BLaER1 treated with 17β-estradiol and CSF1 and Interleukin-3, amounts not matched to agents 10 nM and 100 nM (cell line): ENCODE data around the gene DDX27.

Experiments used
- H3K27ac ChIP-seq, 11 experiments: shearing (Covaris generic); formaldehyde crosslinking; 2 replicates each; pipeline ENCODE4 v1.8.1; 2022
- H3K27me3 ChIP-seq, 11 experiments: shearing (Covaris generic); formaldehyde crosslinking; 2 replicates each; pipeline ENCODE4 v1.8.1; 2022
- H3K36me3 ChIP-seq, 11 experiments: shearing (Covaris generic); formaldehyde crosslinking; 2 replicates each; pipeline ENCODE4 v1.8.1; 2022
- H3K4me1 ChIP-seq, 10 experiments: shearing (Covaris generic); formaldehyde crosslinking; 2 replicates each; pipeline ENCODE4 v1.8.1; 2022
- H3K4me2 ChIP-seq, 11 experiments: shearing (Covaris generic); formaldehyde crosslinking; 2 replicates each; pipeline ENCODE4 v1.8.1; 2022
- H3K4me3 ChIP-seq, 10 experiments: shearing (Covaris generic); formaldehyde crosslinking; 2 replicates each; pipeline ENCODE4 v1.8.1; 2022
- H3K9ac ChIP-seq, 11 experiments: shearing (Covaris generic); formaldehyde crosslinking; 2 replicates each; pipeline ENCODE4 v1.8.1; 2022
- H3K9me3 ChIP-seq, 11 experiments: shearing (Covaris generic); formaldehyde crosslinking; replicated peaks in 1 of 11; 2 replicates each; pipeline ENCODE4 v1.8.1; 2022
- H4K20me1 ChIP-seq, 11 experiments: shearing (Covaris generic); formaldehyde crosslinking; 2 replicates each; pipeline ENCODE4 v1.8.1; 2022
- Cebpa-rat ChIP-seq, 11 experiments: shearing (Covaris generic); IDR thresholded peaks; 2 replicates each; pipeline ENCODE4 v1.8.1; 2022

Gene DDX27

GRCh38 chr20:49281059-49281912, 62.1 kb downstream of the DDX27 start:
- Histone ChIP-seq H3K4me1 (peaks cover 26 to 62% (median 48%) of the 10 kb centered on the region in 10 experiments), H3K4me2 (peak overlapping the region; percentile 76 to 92 (median 88)), H4K20me1 (peaks cover 72 to 89% (median 79%) of the 10 kb centered on the region in 11 experiments), H3K9ac (peak overlapping the region in 9 of 11 experiments; percentile 95 to 100 (median 98); a peak in 18 of 22 replicates), H3K36me3 (peaks cover 75 to 77% (median 76%) of the 10 kb centered on the region in 11 experiments), H3K4me3 (peak overlapping the region; percentile 76 to 98 (median 90)), H3K27me3 (no peaks in the 10 kb centered on the region), H3K27ac (peak overlapping the region in 10 of 11 experiments; percentile 91 to 99 (median 97); a peak in 19 of 22 replicates), H3K9me3 (peaks cover 67 to 74% (median 73%) of the 10 kb centered on the region in 11 experiments)
- no peak for TF ChIP-seq Cebpa-rat (IDR thresholded peaks at IDR 0.05)

GRCh38 chr20:49281913-49282467, 62.8 kb downstream of the DDX27 start:
- no peak for TF ChIP-seq Cebpa-rat (IDR thresholded peaks at IDR 0.05)
- H3K36me3 ChIP-seq: peaks cover 82 to 84% (median 83%) of the 10 kb centered on the region in 11 experiments
- peak overlapping the region; percentile 76 to 98 (median 90) for H3K4me3 ChIP-seq
- no peaks in the 10 kb centered on the region; a peak in 1 of 22 replicates for H3K27me3 ChIP-seq
- peak overlapping the region in 9 of 11 experiments; percentile 95 to 100 (median 98); a peak in 16 of 22 replicates for H3K9ac ChIP-seq
- peak overlapping the region; percentile 56 to 92 (median 84) for H3K4me2 ChIP-seq
- peaks cover 74 to 81% (median 80%) of the 10 kb centered on the region in 11 experiments for H3K9me3 ChIP-seq
- peaks cover 75 to 90% (median 83%) of the 10 kb centered on the region in 11 experiments for H4K20me1 ChIP-seq
- peak overlapping the region in 10 of 11 experiments; percentile 91 to 99 (median 97); a peak in 17 of 22 replicates for H3K27ac ChIP-seq
- peaks cover 24 to 64% (median 51%) of the 10 kb centered on the region in 10 experiments; a peak in 19 of 20 replicates for H3K4me1 ChIP-seq

GRCh38 chr20:49282584-49283171, 63.5 kb downstream of the DDX27 start:
- peaks cover 24 to 66% (median 51%) of the 10 kb centered on the region in 10 experiments; a peak in 19 of 20 replicates for H3K4me1 ChIP-seq
- peaks cover 82 to 91% (median 89%) of the 10 kb centered on the region in 11 experiments for H4K20me1 ChIP-seq

GRCh38 chr20:49283176-49283702, 64.0 kb downstream of the DDX27 start:
- Histone ChIP-seq H3K9me3 (peaks cover 77 to 92% (median 85%) of the 10 kb centered on the region in 11 experiments), H3K36me3 (peaks cover 94 to 96% (median 95%) of the 10 kb centered on the region in 11 experiments), H3K4me2 (peak overlapping the region; percentile 56 to 92 (median 84)), H3K27me3 (no peaks in the 10 kb centered on the region; a peak in 1 of 22 replicates), H3K4me3 (peak overlapping the region; percentile 76 to 98 (median 90); a peak in 19 of 20 replicates), H4K20me1 (peaks cover 88 to 97% (median 95%) of the 10 kb centered on the region in 11 experiments), H3K27ac (peak overlapping the region in 6 of 11 experiments; percentile 95 to 99 (median 98); a peak in 4 of 22 replicates), H3K9ac (peak overlapping the region in 9 of 11 experiments; percentile 2 to 100 (median 97); a peak in 11 of 22 replicates), H3K4me1 (peaks cover 24 to 68% (median 51%) of the 10 kb centered on the region in 10 experiments; a peak in 19 of 20 replicates)
- TF ChIP-seq Cebpa-rat (IDR thresholded peaks at IDR 0.05): no peak

More at GRCh38 chr20:49282584-49283171, 63.5 kb downstream of the DDX27 start:
- H3K9me3 ChIP-seq: peaks cover 77 to 87% (median 85%) of the 10 kb centered on the region in 11 experiments
- peak overlapping the region in 9 of 11 experiments; percentile 6 to 99 (median 97); a peak in 14 of 22 replicates for H3K27ac ChIP-seq
- TF ChIP-seq Cebpa-rat (IDR thresholded peaks at IDR 0.05): no peak
- peak overlapping the region; percentile 56 to 92 (median 84) for H3K4me2 ChIP-seq
- H3K4me3 ChIP-seq: peak overlapping the region; percentile 76 to 98 (median 90); a peak in 19 of 20 replicates
- peak overlapping the region in 9 of 11 experiments; percentile 95 to 100 (median 98); a peak in 11 of 22 replicates for H3K9ac ChIP-seq
- peaks cover 89 to 91% (median 90%) of the 10 kb centered on the region in 11 experiments for H3K36me3 ChIP-seq
- H3K27me3 ChIP-seq: no peaks in the 10 kb centered on the region; a peak in 1 of 22 replicates

GRCh38 chr20:49283703-49284625, 64.7 kb downstream of the DDX27 start:
- H3K4me3 ChIP-seq: peak overlapping the region; percentile 76 to 98 (median 90); a peak in 19 of 20 replicates
- H3K27me3 ChIP-seq: no peaks in the 10 kb centered on the region; a peak in 1 of 22 replicates
- peaks cover 100% of the 10 kb centered on the region in 11 experiments for H3K36me3 ChIP-seq
- TF ChIP-seq Cebpa-rat (IDR thresholded peaks at IDR 0.05): no peak
- H3K9ac ChIP-seq: peak overlapping the region in 8 of 11 experiments; percentile 95 to 100 (median 98); a peak in 8 of 22 replicates
- peaks cover 77 to 98% (median 85%) of the 10 kb centered on the region in 11 experiments for H3K9me3 ChIP-seq
- peak overlapping the region; percentile 56 to 92 (median 84) for H3K4me2 ChIP-seq
- H3K4me1 ChIP-seq: peaks cover 24 to 68% (median 51%) of the 10 kb centered on the region in 10 experiments; a peak in 19 of 20 replicates
- H3K27ac ChIP-seq: peak overlapping the region in 4 of 11 experiments; percentile 8 to 99 (median 98); a peak in 4 of 22 replicates
- peaks cover 94 to 100% (median 100%) of the 10 kb centered on the region in 11 experiments for H4K20me1 ChIP-seq

- Histone ChIP-seq H3K36me3 (peaks cover 100% of the 10 kb centered on the region in 11 experiments), H3K4me1 (peaks cover 24 to 68% (median 51%) of the 10 kb centered on the region in 10 experiments; a peak in 19 of 20 replicates), H3K27me3 (no peaks in the 10 kb centered on the region; a peak in 1 of 22 replicates), H3K9me3 (peaks cover 69 to 90% (median 76%) of the 10 kb centered on the region in 11 experiments), H3K4me2 (peak overlapping the region in 10 of 11 experiments; percentile 76 to 92 (median 86); a peak in 16 of 22 replicates), H3K9ac (peak overlapping the region in 1 of 11 experiments; percentile 22; a peak in 2 of 22 replicates), H3K27ac (0 out of 22 replicates have a peak overlapping the region, but pooled peaks of 1 of the 11 experiments have one; percentile 12), H4K20me1 (peaks cover 95 to 100% (median 100%) of the 10 kb centered on the region in 11 experiments), H3K4me3 (peak overlapping the region; percentile 16 to 98 (median 89); a peak in 15 of 20 replicates)
- no peak for TF ChIP-seq Cebpa-rat (IDR thresholded peaks at IDR 0.05)
Measured at GRCh38 chr20:49284818-49285217, 65.6 kb downstream of the DDX27 start.
